Right ventricle myocardium inferior (tissue), 1 donor: ENCODE results near the gene NDUFS1. TPM values are rescaled to one million over a fixed set of nuclear protein-coding genes. Genes with fewer than 3 reads are reported as not detected.
A peak's percentile ranks its signal among the peaks of the same experiment; 100 is the strongest.
"Not testable (repeated sequence)": the region's sequence is repeated elsewhere in the genome, so short reads cannot be mapped to it uniquely, and the experiment has no call there.

Experiments
- ATAC-seq: fragments of 200-7000 bp; cut with Tn5 transposase; one replicate; pipeline ENCODE4 v1.9.1; 2020; ENCODE audit warnings: mild to moderate bottlenecking, moderate library complexity
- DNase-seq: peaks from one replicate; pipeline ENCODE4 v3.0.0; 2021; ENCODE audit errors: missing footprints
- intact Hi-C: fragments of 100-400 bp; cut with DNase I; formaldehyde crosslinking; loops from one replicate; pipeline ENCODE4 v1.11.0; 2022
- long read RNA-seq: library from polyadenylated mRNA; unstranded; transcript quantifications from one replicate; pipeline ENCODE4 v2.0.0, GENCODE V29; 2021
- total RNA-seq: library from RNA; stranded (reverse); fragmentation: NEBNext Ultra II Directional; extraction: Animal tissue kit (Norgen Biotek cat#: 25700); gene quantifications from one replicate; pipeline ENCODE4 v1.2.1, GENCODE V29; 2021
- donor health status: DM: no; HTN: yes; CAD: no; lungs with severe emphysema.

Gene NDUFS1
- total RNA-seq = 468 TPM
- long read RNA-seq, full-length matches to known transcripts = 246 of 275 reads
- long read RNA-seq, partial matches to known transcripts = 16 of 275 reads
- long read RNA-seq, other reads (novel, unspliced or antisense) = 13 of 275 reads

DNA sequence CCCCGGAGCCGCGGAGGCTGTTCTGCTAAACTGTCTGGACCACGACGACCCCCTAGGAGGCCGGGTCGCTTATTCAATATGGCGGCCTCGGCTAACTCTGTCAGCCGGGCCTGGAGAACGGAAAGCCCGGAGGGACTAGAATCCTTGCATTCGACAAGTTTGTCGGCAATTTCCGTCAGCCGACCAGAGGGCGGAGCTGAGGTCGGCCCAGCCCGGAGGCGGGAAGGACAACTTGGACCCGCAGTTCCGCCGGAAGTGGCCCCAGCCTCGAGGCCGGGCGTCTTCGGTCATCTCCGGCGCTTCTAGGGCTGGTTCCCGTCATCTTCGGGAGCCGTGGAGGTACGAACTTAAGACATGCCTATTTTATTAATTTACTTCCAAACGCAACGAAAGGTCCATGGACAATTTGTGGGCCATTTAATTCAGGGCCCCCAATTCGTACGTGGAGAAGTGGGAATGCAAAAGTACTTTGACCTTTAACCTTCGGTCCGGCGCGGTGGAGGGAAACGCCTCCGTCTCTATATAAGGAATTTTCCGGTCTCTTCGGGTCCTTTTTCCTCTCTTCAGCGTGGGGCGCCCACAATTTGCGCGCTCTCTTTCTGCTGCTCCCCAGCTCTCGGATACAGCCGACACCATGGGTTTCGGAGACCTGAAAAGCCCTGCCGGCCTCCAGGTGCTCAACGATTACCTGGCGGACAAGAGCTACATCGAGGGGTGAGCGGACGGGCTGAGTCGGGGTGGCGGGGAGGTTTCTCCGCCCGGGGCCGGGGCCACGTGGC, at the start of gene NDUFS1, which contains the start of gene EEF1B2:
TSS of gene NDUFS1 (minus strand) at position 99 of the 779 bp plus-strand sequence. CDS start 5,766 bp downstream, outside the sequence.
TSS of gene EEF1B2 (plus strand) at position 550 of the 779 bp plus-strand sequence. CDS start at position 635, 85 bp downstream.
- ATAC-seq (peak; percentile 97), DNase-seq (peak; percentile 99)
- intact Hi-C loops = loop anchor here (5.0 to 10.0 kb wide), 3 partner anchors 72 to 283 kb away; partner anchors contain the start of genes ADAM23 and INO80D

DNA sequence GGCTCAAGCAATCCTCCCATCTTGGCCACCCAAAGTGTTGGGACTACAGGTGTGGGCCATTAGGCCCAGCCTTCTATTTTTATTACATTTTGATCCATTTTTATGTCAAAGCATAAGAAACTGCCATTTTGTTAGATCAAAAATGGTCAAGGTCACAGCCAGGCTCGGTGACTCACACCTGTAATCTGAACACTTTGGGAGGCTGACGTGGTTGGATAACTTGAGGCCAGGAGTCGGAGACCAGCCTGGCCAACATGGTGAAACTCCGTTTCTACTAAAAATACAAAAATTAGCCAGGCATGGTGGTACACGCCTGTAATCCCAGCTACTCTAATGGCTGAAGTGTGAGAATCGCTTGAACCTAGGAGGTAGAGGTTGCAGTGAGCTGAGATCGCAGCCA, 49.7 kb upstream of the NDUFS1 start:
- DNase-seq (no peak), ATAC-seq (no peak)
- intact Hi-C loops = no loop called here

GRCh38 chr2:206207316-206207715, 48.1 kb upstream of the NDUFS1 start:
- DNase-seq, ATAC-seq, intact Hi-C loops: not testable (repeated sequence)

GRCh38 chr2:206204710-206205109, 45.5 kb upstream of the NDUFS1 start:
- intact Hi-C loops = no loop called here
- no peak for DNase-seq
- no peak for ATAC-seq

- no peak for ATAC-seq
- intact Hi-C loops = no loop called here
- DNase-seq = no peak
Observed at GRCh38 chr2:206203331-206203730, 44.1 kb upstream of the NDUFS1 start.

DNA sequence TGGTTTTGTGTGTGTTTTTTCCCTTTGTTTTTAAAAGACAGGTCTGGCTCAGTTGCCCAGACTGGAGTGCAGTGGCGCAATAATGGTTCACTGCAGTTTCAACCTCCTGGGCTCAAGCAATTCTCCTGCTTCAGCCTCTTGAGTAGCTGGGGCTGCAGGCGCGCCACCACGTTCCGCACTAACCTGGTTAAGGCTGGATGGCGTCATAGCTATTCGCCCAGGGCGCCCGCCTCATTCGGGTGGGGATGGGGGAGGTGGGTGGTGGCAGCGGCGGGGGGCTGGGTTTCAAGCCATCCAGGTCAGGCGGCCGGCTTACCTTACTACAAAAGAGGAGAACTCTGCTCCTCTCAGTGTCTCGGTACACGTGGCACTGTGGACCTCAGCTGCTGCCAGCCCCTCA, 43.2 kb upstream of the NDUFS1 start:
- DNase-seq = no peak
- intact Hi-C loops = no loop called here
- ATAC-seq = no peak

- ATAC-seq (no peak), DNase-seq (no peak)
- intact Hi-C loops = no loop called here
Observed at GRCh38 chr2:206201075-206201848, 42.0 kb upstream of the NDUFS1 start.

- ATAC-seq (peak; percentile 74), DNase-seq (no peak)
- intact Hi-C loops = no loop called here
Observed at GRCh38 chr2:206198677-206199076, 39.4 kb upstream of the NDUFS1 start.

- DNase-seq (no peak), ATAC-seq (peak; percentile 66)
- intact Hi-C loops = no loop called here
Observed at GRCh38 chr2:206193671-206194357, 34.6 kb upstream of the NDUFS1 start.

DNA sequence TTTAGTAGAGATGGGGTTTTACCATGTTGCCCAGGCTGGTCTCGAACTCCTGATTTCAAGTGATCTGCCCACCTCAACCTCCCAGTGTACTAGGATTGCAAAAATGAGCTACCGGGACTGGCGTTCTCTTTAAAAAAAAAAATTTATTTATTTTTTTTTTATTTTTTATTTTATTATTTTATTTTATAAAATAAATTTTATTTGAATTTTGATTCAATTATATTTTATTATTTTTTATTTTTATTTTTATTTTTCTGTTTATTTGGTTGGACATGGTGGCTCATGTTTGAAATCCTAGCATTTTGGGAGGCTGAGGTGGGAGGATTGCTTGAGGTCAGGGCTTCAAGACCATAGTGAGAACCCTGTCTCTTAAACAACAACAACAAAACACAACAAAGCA, 32.9 kb upstream of the NDUFS1 start:
- intact Hi-C loops = no loop called here
- DNase-seq = no peak

GRCh38 chr2:206190689-206191088, 31.4 kb upstream of the NDUFS1 start:
- ATAC-seq = no peak
- intact Hi-C loops = no loop called here

More for the DNA sequence above, 32.9 kb upstream of the NDUFS1 start:
- ATAC-seq = no peak

DNA sequence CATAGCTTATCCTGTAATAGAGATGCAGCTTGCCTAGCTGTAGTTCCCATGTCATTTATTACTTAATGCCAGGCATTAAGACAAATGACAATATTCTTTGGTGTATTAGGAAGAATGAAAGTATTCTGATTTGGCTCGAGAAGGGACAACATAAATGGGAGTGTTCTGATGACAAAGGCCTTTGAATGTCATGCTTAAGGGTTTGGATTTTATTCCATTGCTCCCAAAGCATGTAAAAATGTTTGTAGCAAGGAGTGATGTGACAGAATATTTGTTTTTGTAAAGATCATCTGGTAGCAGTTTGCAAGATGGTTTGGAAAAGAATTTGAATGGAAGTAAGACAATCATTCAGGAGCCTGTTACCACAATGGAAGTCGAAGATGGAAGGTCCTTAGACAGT, 30.9 kb upstream of the NDUFS1 start:
- ATAC-seq (no peak), DNase-seq (no peak)
- intact Hi-C loops = no loop called here

More at GRCh38 chr2:206190689-206191088, 31.4 kb upstream of the NDUFS1 start:
- DNase-seq = no peak

DNA sequence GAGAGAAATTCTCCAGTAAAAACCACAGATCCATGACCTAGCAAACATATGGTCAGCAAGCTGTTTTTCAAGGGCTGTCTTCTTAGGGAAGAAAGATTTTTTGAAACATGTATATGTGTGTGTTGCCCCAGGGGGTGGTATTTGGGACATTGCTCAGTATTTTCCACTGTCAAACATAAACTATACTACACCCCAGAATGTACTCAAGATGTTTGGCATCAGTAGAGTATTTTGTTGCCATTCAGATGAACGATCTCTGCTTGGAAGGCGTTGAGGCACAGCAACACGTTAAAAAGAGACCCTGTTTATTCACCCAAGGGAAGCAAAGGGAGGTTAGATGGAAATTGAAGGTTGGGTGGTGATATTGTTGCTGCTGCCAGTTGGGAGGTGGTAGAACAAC, 30.4 kb upstream of the NDUFS1 start:
- no peak for DNase-seq
- intact Hi-C loops = no loop called here
- ATAC-seq = no peak

- DNase-seq, ATAC-seq, intact Hi-C loops: not testable (repeated sequence)
Observed at GRCh38 chr2:206181526-206181925, 22.3 kb upstream of the NDUFS1 start.

- intact Hi-C loops = no loop called here
- no peak for DNase-seq
- no peak for ATAC-seq
Observed at GRCh38 chr2:206176901-206177300, 17.7 kb upstream of the NDUFS1 start.

- no peak for ATAC-seq
Observed at GRCh38 chr2:206176121-206176520, 16.9 kb upstream of the NDUFS1 start.

DNA sequence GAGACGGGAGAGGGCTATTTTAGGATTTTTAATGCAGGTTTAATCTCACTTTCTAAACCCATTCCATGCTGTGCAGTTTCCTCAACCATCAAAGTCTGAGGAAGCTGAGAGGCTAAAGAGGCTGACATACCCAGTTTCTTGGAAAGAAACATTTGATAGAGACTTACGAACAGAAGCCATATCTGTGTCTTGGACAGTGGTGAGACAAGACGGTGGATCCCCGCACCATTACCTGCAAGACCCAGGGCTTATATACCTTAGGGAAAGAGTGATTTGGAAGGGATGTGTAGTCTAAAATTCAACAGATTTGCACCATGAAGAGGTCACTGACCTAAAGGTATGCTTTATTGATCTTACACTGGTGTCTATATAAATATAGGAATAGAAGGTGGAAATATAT, 13.9 kb upstream of the NDUFS1 start:
- ATAC-seq (no peak), DNase-seq (no peak)
- intact Hi-C loops = no loop called here

More at GRCh38 chr2:206176121-206176520, 16.9 kb upstream of the NDUFS1 start:
- intact Hi-C loops = no loop called here
- no peak for DNase-seq

DNA sequence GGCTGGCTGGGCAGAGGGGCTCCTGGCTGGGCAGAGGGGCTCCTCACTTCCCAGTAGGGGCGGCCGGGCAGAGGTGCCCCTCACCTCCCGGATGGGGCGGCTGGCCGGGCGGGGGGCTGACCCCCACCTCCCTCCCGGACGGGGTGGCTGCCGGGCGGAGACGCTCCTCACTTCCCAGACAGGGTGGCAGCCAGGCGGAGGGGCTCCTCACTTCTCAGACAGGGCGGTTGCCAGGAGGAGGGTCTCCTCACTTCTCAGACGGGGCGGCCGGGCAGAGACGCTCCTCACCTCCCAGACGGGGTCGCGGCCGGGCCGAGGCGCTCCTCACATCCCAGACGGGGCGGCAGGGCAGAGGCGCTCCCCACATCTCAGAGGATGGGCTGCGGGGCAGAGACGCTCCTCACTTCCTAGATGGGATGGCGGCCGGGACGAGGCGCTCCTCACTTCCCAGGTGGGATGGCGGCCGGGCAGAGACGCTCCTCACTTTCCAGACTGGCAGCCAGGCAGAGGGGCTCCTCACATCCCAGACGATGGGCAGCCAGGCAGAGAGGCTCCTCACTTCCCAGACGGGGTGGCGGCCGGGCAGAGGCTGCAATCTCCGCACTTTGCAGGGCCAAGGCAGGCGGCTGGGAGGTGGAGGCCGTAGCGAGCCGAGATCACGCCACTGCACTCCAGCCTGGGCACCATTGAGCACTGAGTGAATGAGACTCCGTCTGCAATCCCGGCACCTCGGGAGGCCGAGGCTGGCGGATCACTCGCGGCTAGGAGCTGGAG, 12.6 kb upstream of the NDUFS1 start:
- ATAC-seq, intact Hi-C loops, DNase-seq: not testable (repeated sequence)
